Upper lobe of right lung (tissue), 1 donor: ENCODE data around the gene IRAK3. TPM values are rescaled to one million over a fixed set of nuclear protein-coding genes. Genes with fewer than 3 reads are reported as not detected.

ENCODE experiments used
- ATAC-seq: fragments of 200-7000 bp; cut with Tn5 transposase; one replicate; pipeline ENCODE4 v1.9.1; 2020; ENCODE audit warnings: mild to moderate bottlenecking, moderate library complexity
- DNase-seq: peaks from one replicate; pipeline ENCODE4 v3.0.0-alpha.2; 2020
- H3K27ac ChIP-seq: fragments of 200-600 bp; one replicate; pipeline ENCODE4 v1.8.0; 2022
- H3K27me3 ChIP-seq: fragments of 200-600 bp; one replicate; pipeline ENCODE4 v1.8.0; 2022; ENCODE audit warnings: mild to moderate bottlenecking
- H3K36me3 ChIP-seq: fragments of 200-600 bp; one replicate; pipeline ENCODE4 v1.8.0; 2022
- H3K4me1 ChIP-seq: fragments of 200-600 bp; one replicate; pipeline ENCODE4 v1.8.0; 2022
- H3K4me3 ChIP-seq: fragments of 200-600 bp; one replicate; pipeline ENCODE4 v1.8.0; 2022; ENCODE audit warnings: mild to moderate bottlenecking
- H3K9me3 ChIP-seq: fragments of 200-600 bp; one replicate; pipeline ENCODE4 v1.8.0; 2022
- intact Hi-C: fragments of 100-400 bp; cut with DNase I; formaldehyde crosslinking; loops from one replicate; pipeline ENCODE4 v1.11.0; 2022
- long read RNA-seq: library from polyadenylated mRNA; unstranded; transcript quantifications from one replicate; pipeline ENCODE4 v2.0.0, GENCODE V29; 2021
- total RNA-seq: library from RNA; stranded (reverse); fragmentation: NEBNext Ultra II Directional; extraction: Animal tissue kit (Norgen Biotek cat#: 25700); gene quantifications from one replicate; pipeline ENCODE4 v1.2.1, GENCODE V29; 2021
- TF ChIP-seq, protein P1 (sequence below): fragments of 200-600 bp; IDR thresholded peaks from one replicate; pipeline ENCODE4 v1.8.0; 2022; ENCODE audit warnings: antibody characterized with exemption
- donor health status: DM: no; HTN: yes; CAD: no; lungs with severe emphysema.

The IRAK3 gene, protein sequence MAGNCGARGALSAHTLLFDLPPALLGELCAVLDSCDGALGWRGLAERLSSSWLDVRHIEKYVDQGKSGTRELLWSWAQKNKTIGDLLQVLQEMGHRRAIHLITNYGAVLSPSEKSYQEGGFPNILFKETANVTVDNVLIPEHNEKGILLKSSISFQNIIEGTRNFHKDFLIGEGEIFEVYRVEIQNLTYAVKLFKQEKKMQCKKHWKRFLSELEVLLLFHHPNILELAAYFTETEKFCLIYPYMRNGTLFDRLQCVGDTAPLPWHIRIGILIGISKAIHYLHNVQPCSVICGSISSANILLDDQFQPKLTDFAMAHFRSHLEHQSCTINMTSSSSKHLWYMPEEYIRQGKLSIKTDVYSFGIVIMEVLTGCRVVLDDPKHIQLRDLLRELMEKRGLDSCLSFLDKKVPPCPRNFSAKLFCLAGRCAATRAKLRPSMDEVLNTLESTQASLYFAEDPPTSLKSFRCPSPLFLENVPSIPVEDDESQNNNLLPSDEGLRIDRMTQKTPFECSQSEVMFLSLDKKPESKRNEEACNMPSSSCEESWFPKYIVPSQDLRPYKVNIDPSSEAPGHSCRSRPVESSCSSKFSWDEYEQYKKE
- 44.6 TPM for total RNA-seq
- long read RNA-seq, full-length matches to known transcripts = 17 of 35 reads
- long read RNA-seq, partial matches to known transcripts = 3 of 35 reads
- long read RNA-seq, other reads (novel, unspliced or antisense) = 15 of 35 reads

DNA sequence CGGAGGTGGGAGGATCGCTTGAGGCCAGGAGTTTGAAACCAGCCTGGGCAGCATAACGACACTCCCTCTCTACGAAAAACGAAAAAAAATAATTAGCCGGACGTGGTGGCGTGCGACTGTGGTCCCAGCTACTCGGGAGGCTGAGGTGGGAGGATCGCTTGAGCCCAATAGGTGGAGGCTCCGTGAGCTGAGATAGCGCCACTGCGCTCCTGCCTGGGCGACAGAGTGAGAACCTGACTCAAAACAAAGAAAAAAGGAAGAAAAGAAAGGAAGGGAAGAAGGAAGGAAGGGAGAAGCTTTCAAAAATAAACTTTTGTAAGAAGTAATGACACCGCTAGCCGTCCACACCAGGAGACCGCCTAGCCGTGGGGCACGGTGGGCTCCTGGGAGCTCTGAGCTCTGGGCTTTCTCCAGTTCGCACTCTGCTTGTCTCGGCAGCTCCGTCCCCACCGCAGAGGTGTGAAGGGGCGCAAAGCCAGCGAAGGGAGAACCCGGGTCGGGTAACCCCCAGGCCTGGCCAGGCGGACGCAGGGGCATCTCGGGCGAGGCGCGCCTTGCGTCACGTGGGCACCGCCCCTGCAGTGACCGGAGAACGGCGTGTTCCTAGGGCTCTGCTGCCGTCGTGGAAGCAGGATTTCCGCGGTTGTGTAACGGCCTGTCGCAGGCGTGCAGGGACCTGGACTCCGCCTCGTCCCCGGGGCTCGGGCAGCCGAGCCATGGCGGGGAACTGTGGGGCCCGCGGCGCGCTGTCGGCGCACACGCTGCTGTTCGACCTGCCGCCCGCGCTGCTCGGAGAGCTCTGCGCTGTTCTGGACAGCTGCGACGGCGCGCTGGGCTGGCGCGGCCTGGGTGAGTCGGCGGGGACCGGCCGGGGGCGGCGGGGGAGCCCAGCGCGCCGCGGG is at the start of gene IRAK3:
Gene IRAK3 (plus strand): TSS at position 631 of the 902 bp plus-strand sequence. CDS start 86 bp downstream, at position 717.
- Histone ChIP-seq H3K27ac (peak within 1 kb of the TSS; percentile 94), H3K36me3 (no peaks in the 10 kb centered on the region), H3K4me3 (peak within 1 kb of the TSS; percentile 66), H3K27me3 (no peaks in the 10 kb centered on the region), H3K9me3 (no peaks in the 10 kb centered on the region), H3K4me1 (peaks cover 30% of the 10 kb centered on the region)
- intact Hi-C loops = no loop called here
- peak; percentile 96 for DNase-seq
- ATAC-seq = peak; percentile 97
- TF ChIP-seq, protein P1, sequence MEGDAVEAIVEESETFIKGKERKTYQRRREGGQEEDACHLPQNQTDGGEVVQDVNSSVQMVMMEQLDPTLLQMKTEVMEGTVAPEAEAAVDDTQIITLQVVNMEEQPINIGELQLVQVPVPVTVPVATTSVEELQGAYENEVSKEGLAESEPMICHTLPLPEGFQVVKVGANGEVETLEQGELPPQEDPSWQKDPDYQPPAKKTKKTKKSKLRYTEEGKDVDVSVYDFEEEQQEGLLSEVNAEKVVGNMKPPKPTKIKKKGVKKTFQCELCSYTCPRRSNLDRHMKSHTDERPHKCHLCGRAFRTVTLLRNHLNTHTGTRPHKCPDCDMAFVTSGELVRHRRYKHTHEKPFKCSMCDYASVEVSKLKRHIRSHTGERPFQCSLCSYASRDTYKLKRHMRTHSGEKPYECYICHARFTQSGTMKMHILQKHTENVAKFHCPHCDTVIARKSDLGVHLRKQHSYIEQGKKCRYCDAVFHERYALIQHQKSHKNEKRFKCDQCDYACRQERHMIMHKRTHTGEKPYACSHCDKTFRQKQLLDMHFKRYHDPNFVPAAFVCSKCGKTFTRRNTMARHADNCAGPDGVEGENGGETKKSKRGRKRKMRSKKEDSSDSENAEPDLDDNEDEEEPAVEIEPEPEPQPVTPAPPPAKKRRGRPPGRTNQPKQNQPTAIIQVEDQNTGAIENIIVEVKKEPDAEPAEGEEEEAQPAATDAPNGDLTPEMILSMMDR = no peak

DNA sequence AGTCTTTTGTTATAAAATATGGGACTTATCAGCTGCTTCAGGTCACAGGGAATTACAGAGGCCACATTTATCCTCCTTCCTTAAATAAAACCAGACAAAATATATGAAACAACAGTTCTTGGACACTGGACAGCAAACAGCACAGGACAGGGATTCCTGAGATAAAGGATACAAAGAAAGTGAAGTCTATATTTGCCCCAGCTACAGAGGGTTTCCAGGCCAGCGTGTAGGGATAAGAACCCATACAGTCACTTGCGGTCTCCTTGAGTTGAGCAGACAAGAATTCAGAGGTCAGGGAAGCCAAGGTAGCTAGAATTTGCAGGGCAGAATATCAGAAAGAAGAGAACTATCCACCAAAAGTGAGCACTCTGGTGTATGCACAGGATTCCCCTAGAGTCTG is 49.7 kb upstream of the IRAK3 start:
- Histone ChIP-seq H3K36me3 (peaks cover 40% of the 10 kb centered on the region), H3K9me3 (peaks cover 5% of the 10 kb centered on the region), H3K4me3 (no peak overlapping the region), H3K27ac (no peak overlapping the region), H3K4me1 (peaks cover 3% of the 10 kb centered on the region), H3K27me3 (no peaks in the 10 kb centered on the region)
- intact Hi-C loops = no loop called here
- ATAC-seq (no peak), DNase-seq (no peak)
- TF ChIP-seq, protein P1 = no peak

DNA sequence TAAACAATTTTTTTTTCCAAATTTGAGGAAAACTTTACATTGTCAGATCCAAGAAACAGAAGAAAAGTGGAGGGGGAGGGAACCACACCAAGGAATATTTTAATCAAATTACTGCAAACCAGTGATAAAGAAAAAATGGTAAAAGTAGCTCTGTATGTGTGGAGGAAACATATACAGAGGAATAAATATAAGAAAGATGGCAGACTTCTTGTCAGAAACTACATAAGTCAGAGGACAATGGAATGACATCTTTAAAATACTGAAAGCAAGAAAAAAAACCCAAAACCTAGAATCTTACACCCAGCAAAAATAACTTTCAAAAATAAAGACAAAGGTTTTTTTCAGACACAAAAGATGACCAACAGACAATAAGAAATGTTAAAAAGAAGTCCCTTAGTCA is 48.3 kb upstream of the IRAK3 start:
- no peak for DNase-seq
- intact Hi-C loops = no loop called here
- Histone ChIP-seq H3K4me1 (peaks cover 10% of the 10 kb centered on the region), H3K36me3 (peaks cover 40% of the 10 kb centered on the region), H3K9me3 (peaks cover 5% of the 10 kb centered on the region), H3K27ac (no peak overlapping the region), H3K27me3 (no peaks in the 10 kb centered on the region), H3K4me3 (no peak overlapping the region)
- no peak for ATAC-seq
- TF ChIP-seq, protein P1 = no peak

DNA sequence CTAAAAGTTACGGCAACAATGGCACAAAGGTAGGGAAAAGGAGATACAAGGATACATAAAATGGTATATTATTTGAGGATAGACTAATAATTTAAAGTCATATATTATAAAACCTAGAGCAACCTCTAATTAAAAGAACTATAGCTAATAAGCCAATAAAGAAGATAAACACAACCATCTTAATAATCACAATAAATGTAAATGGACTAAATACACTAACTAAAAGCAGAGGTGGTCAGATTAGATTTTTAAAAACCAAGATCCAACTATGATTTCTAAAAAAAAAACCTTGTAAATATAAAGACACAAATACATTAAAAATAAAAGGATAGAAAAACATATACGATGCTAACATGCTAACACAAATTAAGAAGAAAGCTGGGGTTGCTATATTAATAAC is 47.7 kb upstream of the IRAK3 start:
- peaks cover 36% of the 10 kb centered on the region for H3K36me3 ChIP-seq

DNA sequence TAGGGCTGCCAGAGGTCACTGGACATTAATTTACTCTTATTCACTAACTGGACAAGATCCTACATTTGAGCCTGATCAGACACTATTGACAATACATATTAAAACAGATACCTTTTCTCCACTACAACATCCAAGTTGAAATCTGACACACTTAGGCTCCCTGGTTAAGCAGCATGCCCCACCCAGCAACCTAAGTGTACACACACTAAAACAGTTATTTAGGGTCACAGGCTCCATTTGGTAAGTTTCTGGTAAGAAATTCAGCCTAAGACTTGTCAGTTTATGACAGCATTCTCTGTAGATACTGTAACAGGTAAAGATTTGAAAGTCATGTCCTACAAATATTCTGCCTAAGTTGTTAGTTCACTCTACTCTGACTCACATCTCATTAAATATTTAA is 46.2 kb upstream of the IRAK3 start:
- no peak for DNase-seq
- TF ChIP-seq, protein P1 = no peak
- intact Hi-C loops = no loop called here

More for the DNA sequence above, 47.7 kb upstream of the IRAK3 start:
- DNase-seq (no peak), ATAC-seq (no peak)
- no peak overlapping the region for H3K4me3 ChIP-seq
- H3K9me3 ChIP-seq = peaks cover 5% of the 10 kb centered on the region
- no peak overlapping the region for H3K27ac ChIP-seq
- peaks cover 10% of the 10 kb centered on the region for H3K4me1 ChIP-seq
- H3K27me3 ChIP-seq = no peaks in the 10 kb centered on the region
- TF ChIP-seq, protein P1 = no peak
- intact Hi-C loops = no loop called here

More for the DNA sequence above, 46.2 kb upstream of the IRAK3 start:
- Histone ChIP-seq H3K27ac (no peak overlapping the region), H3K4me1 (peaks cover 10% of the 10 kb centered on the region), H3K27me3 (no peaks in the 10 kb centered on the region), H3K9me3 (peaks cover 5% of the 10 kb centered on the region), H3K36me3 (peaks cover 32% of the 10 kb centered on the region), H3K4me3 (no peak overlapping the region)
- no peak for ATAC-seq
